ENCODE results near the gene CLCN6. TPM values are rescaled to one million over a fixed set of nuclear protein-coding genes. Genes with fewer than 3 reads are reported as not detected.

Gene CLCN6
- total RNA-seq, 1 donor from 2014 or later, result 15.4 TPM

GRCh38 chr1:11882814-11883538, 77.0 kb downstream of the CLCN6 start:
- ATAC-seq, result peak; percentile 73
- intact Hi-C loops (cut with micrococcal nuclease), result no loop called here
- peak; percentile 93 for DNase-seq

DNA sequence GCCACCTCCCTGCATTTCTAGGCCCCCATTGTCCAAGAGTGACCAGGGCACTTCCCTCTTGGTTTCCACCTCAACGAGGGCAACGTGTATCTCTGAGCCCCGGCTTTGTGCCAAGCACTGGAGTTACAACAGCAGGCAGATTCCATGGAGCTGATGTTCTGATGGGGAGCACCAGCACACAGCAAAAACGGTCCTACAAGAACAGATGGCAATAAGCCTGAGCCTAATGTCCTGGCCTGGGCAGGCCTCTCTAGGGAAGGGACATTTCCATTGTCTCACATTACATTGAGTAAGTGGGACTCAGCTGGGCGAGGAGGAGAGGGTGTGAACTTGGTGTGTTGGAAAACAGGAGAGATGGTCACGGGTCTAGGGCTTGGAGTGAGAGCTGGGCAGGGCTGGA, 79.9 kb downstream of the CLCN6 start:
- intact Hi-C loops (cut with micrococcal nuclease), result no loop called here
- ATAC-seq (peak; percentile 26), DNase-seq (peak; percentile 74)

DNA sequence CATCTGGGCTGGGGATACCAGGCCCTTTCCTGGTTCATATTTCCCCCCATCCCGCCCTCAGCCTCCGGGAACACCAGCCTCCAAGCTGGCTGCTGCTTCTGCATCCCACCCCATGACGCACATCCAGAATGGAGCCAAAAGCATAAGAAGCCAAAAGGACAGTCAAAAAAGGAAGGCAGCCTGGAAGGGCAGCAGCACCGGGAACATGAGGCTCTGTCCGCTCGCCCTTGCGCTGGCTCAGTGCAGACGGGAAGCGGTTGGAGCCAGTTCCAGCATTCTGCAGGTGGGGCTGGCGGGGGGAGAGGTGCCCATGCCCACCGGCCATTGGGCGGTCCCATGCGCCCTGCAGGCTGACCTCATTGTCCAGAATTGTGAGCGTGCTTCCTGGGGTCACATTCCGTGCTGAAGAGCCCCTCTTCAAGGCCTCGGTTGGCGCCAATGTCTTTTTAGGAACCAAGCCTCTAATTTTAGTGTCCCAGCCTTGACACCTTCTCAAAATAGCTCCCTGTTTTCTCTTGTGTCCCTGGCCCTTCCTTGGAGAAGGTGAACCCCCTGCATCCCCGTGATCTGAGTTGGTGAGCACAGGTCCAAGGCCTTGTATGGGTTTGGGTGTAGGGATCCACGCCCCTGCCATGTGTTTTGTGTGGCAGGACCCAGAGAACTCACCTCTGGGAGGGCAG, 81.1 kb downstream of the CLCN6 start:
- intact Hi-C loops (cut with micrococcal nuclease), result no loop called here
- ATAC-seq (peak; percentile 83), DNase-seq (peak; percentile 88)

- intact Hi-C loops (cut with micrococcal nuclease), result no loop called here
Observed at GRCh38 chr1:11887666-11888007, 81.6 kb downstream of the CLCN6 start.

DNA sequence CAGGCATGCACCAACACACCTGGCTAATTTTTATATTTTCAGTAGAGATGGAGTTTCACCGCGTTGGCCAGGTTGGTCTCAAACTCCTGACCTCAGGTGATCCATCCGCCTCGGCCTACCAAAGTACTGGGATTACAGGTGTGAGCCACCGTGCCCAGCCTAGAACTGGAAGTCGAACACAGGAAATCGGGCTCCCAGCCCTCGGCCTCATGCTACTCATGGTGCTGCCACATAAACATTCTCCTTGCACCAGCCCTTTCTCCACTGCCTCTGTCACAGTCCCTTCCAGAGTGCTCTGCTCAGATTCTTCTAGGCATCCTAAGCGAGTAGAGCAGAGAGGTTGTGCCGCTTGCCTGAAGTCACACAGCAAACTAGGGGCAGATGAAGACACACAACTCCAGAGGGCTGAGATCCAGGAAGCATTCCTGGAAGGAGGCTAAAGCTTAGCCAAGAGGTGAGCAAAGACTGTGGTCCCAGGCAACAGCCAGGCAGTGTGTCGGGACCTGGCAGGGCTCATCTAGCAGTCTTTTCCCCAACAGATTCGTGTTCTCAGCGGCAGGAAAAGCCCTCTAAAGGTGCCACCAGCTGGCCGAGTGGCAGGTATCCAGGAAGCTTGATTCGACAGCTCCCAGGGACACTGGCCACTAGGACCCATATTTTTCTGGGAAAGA, 82.3 kb downstream of the CLCN6 start:
- no peak for DNase-seq

More at GRCh38 chr1:11887666-11888007, 81.6 kb downstream of the CLCN6 start:
- DNase-seq (no peak), ATAC-seq (no peak)

DNA sequence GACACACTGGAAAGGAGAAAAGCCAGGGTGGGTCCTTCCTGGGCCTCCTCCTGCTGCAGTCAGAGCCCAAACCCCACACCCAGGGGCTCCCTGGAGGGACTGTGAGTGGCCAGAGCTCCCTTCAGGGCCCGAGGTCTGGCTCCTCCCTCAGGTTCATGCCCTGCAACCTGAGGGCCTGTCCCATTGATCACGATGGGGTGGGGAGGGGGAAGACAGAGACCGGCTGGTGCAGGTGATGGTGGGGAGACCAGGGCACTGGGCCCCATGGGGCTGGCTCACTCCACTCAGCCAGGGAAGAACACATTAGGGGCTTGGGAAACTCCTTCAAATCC, 82.9 kb downstream of the CLCN6 start:
- ATAC-seq, result no peak
- DNase-seq, result no peak
- intact Hi-C loops (cut with micrococcal nuclease), result no loop called here

More for the DNA sequence above, 82.3 kb downstream of the CLCN6 start:
- intact Hi-C loops (cut with micrococcal nuclease), result no loop called here
- ATAC-seq, result no peak

DNA sequence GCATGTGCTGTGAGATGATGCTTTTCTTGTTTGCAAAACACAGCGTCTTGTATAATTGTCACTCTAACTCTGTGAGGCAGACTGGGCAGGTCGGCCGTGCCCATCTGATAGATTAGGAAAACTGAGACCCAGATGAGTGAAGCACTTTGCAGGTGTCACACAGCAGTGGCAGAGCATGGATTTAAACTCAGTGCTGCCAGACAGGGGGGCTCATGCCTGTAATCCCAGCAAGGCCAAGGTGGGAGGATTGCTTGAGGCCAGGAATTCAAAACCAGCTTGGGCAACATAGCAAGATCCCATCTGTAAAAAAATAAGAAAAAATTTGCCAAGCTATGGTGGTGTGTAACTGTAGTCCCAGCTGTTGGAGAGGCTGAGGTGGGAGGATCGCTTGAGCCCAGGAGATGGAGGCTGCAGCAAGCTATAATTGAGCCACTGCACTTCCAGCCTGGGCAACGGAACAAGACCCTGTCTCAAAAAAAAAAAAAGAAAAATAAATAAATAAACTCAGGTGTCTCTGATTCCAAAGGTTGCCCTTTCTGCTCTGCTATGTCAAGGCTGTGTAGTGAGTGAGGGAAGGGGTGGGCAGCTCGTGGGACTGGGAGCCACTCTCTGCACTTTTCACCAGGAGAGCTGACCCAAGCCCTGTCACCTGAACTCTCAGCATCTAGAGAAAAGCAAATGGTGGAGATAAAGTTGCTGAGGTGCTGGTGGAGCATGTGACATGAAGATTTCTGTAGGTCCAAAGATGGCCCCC, 85.6 kb downstream of the CLCN6 start:
- DNase-seq (no peak), ATAC-seq (no peak)
- intact Hi-C loops (cut with micrococcal nuclease), result loop anchor here (2.0 kb wide), 1 partner anchor 53 kb away; no protein-coding TSS in a partner anchor

Other genes with a start within 250 kb of the CLCN6 start
- gene FBXO2, start 151.8 kb upstream of the CLCN6 start, total RNA-seq, result 3.9 TPM
- gene FBXO44, start 151.3 kb upstream of the CLCN6 start, total RNA-seq, result 20.4 TPM
- 11.1 TPM for gene FBXO6, start 142.0 kb upstream of the CLCN6 start, total RNA-seq
- gene MAD2L2, start 125.0 kb upstream of the CLCN6 start, total RNA-seq, result 21.8 TPM
- gene DRAXIN, start 114.5 kb upstream of the CLCN6 start, total RNA-seq, result 0.05 TPM
- 13.4 TPM for gene AGTRAP, start 70.1 kb upstream of the CLCN6 start, total RNA-seq
- gene C1orf167, start 44.0 kb upstream of the CLCN6 start, total RNA-seq, result 2.1 TPM
- 37.9 TPM for gene MTHFR, start 227 bp upstream of the CLCN6 start, total RNA-seq
- 5.5 TPM for gene NPPA, start 41.6 kb downstream of the CLCN6 start, total RNA-seq
- not detected for gene NPPB, start 52.8 kb downstream of the CLCN6 start, total RNA-seq
- gene KIAA2013, start 120.2 kb downstream of the CLCN6 start, total RNA-seq, result 35.8 TPM
- 64.4 TPM for gene PLOD1, start 128.5 kb downstream of the CLCN6 start, total RNA-seq
- 688 TPM for gene MFN2, start 174.3 kb downstream of the CLCN6 start, total RNA-seq
- gene MIIP, start 213.3 kb downstream of the CLCN6 start, total RNA-seq, result 11.5 TPM